ENCODE measurements around the gene BTRC.

DNA sequence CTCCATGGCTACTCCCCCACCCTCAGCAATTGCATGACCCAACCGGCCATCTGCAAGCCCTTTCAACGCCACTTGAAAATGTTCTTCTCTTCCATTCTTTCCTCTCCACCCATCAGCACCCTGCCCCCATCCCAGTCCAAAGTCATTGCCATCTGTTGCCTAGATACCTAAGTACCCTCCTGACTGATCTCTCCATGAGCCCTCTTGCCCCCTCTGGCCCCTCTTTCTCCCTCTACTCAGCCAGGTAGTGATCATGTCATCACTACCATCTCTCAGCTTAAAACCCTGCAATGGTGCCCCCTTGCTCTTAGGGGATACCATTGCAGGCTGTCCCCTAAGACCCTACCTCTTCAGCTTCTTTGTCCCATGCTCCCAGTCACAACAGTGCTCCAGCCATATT lies 30.5 kb upstream of the BTRC start:
- TF ChIP-seq, protein P1, sequence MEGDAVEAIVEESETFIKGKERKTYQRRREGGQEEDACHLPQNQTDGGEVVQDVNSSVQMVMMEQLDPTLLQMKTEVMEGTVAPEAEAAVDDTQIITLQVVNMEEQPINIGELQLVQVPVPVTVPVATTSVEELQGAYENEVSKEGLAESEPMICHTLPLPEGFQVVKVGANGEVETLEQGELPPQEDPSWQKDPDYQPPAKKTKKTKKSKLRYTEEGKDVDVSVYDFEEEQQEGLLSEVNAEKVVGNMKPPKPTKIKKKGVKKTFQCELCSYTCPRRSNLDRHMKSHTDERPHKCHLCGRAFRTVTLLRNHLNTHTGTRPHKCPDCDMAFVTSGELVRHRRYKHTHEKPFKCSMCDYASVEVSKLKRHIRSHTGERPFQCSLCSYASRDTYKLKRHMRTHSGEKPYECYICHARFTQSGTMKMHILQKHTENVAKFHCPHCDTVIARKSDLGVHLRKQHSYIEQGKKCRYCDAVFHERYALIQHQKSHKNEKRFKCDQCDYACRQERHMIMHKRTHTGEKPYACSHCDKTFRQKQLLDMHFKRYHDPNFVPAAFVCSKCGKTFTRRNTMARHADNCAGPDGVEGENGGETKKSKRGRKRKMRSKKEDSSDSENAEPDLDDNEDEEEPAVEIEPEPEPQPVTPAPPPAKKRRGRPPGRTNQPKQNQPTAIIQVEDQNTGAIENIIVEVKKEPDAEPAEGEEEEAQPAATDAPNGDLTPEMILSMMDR (IDR thresholded peaks at IDR 0.05): no peak
- TF ChIP-seq POLR2A (IDR thresholded peaks at IDR 0.05): no peak
